ENCODE results near the gene LDHB.

- TF ChIP-seq CTCF (IDR thresholded peaks at IDR 0.05) (no peak), PHF8 (IDR thresholded peaks at IDR 0.05; ENCODE audit: borderline replicate concordance, low read depth) (no peak)
Measured at GRCh38 chr12:21634245-21634644, 23.4 kb downstream of the LDHB start.

All from A549 (cell line).